Cerebellar nuclear complex (tissue), 1 donor: ENCODE data around the gene FAM221B.

Experiments
- DNase-seq, 2 experiments: peaks; one replicate each; lab custom pipeline; 2025; lab: John Stamatoyannopoulos, UW

The FAM221B gene

GRCh38 chr9:35820076-35820475, 8.5 kb downstream of the FAM221B start:
- no peak for DNase-seq

- DNase-seq = no peak
Observed at GRCh38 chr9:35818341-35818740, 10.2 kb downstream of the FAM221B start.

- DNase-seq = no peak
Observed at GRCh38 chr9:35816708-35817107, 11.8 kb downstream of the FAM221B start.

- DNase-seq = peak; percentile 97 to 99
Observed at GRCh38 chr9:35814841-35815543, 13.5 kb downstream of the FAM221B start, which contains the start of gene HINT2. Gene HINT2 (minus strand): TSS chr9:35815042. CDS start chr9:35814979, 63 bp downstream.

- peak in 1 of 2 experiments; percentile 26 for DNase-seq
Observed at GRCh38 chr9:35814106-35814840, 14.3 kb downstream of the FAM221B start.

GRCh38 chr9:35813434-35814105, 15.0 kb downstream of the FAM221B start:
- no peak for DNase-seq

GRCh38 chr9:35812025-35812602, 16.4 kb downstream of the FAM221B start, which contains the start of gene SPAG8:
Gene SPAG8 (minus strand): TSS chr9:35812262. CDS start chr9:35812147, 115 bp downstream.
- peak; percentile 71 to 87 for DNase-seq

GRCh38 chr9:35811381-35812024, 17.0 kb downstream of the FAM221B start:
- DNase-seq = no peak

GRCh38 chr9:35810122-35810521, 18.4 kb downstream of the FAM221B start:
- DNase-seq = no peak

- no peak for DNase-seq
Observed at GRCh38 chr9:35808433-35808832, 20.1 kb downstream of the FAM221B start.

- no peak for DNase-seq
Observed at GRCh38 chr9:35806101-35806500, 22.4 kb downstream of the FAM221B start.

GRCh38 chr9:35801328-35802128, 27.0 kb downstream of the FAM221B start:
- DNase-seq = no peak

GRCh38 chr9:35800530-35800929, 28.0 kb downstream of the FAM221B start:
- DNase-seq = no peak

- DNase-seq = no peak
Observed at GRCh38 chr9:35798658-35799374, 29.7 kb downstream of the FAM221B start.

- no peak for DNase-seq
Observed at GRCh38 chr9:35797311-35798109, 31.0 kb downstream of the FAM221B start.

- no peak for DNase-seq
Observed at GRCh38 chr9:35795695-35796094, 32.8 kb downstream of the FAM221B start.

GRCh38 chr9:35793461-35793860, 35.1 kb downstream of the FAM221B start:
- no peak for DNase-seq

- no peak for DNase-seq
Observed at GRCh38 chr9:35792826-35793225, 35.7 kb downstream of the FAM221B start.

- DNase-seq = no peak
Observed at GRCh38 chr9:35792024-35792813, 36.3 kb downstream of the FAM221B start.
